GM18858 (cell line): Measurements from ENCODE around the gene AKAP9.
"Not testable (repeated sequence)": the region's sequence is repeated elsewhere in the genome, so short reads cannot be mapped to it uniquely, and the experiment has no call there.

Source experiments
- ATAC-seq: cut with Tn5 transposase; IDR thresholded peaks from one replicate; pipeline ENCODE4 v1.9.1; 2021; ENCODE audit not compliant: unreplicated experiment

Gene AKAP9

DNA sequence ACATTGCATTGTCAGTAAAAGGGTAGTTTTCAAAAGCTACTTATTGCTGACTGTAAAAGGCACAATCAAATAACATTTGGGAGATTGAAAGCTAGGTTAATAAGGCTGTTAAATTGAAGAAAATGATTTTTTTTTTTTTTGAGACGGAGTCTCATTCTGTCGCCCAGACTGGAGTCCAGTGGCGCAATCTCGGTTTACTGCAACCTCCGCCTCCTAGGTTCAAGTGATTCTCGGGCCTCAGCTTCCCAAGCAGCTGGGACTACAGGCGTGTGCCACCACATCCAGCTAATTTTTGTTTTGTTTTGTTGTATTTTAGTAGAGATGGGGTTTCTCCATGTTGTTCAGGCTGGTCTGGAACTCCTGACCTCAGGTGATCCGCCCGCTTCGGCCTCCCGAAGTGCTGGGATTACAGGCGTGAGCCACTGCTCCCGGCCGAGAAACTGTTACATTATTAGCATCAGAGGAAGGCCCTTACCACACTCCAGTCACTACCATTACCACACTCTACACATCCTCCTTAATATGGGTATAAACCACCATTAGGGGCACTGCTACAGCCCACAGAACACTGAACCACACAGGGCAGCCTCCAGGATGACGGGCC, 192.6 kb downstream of the AKAP9 start:
- ATAC-seq = no peak

- ATAC-seq = peak; percentile 13
Measured at GRCh38 chr7:92133737-92134270, 193.1 kb downstream of the AKAP9 start.

DNA sequence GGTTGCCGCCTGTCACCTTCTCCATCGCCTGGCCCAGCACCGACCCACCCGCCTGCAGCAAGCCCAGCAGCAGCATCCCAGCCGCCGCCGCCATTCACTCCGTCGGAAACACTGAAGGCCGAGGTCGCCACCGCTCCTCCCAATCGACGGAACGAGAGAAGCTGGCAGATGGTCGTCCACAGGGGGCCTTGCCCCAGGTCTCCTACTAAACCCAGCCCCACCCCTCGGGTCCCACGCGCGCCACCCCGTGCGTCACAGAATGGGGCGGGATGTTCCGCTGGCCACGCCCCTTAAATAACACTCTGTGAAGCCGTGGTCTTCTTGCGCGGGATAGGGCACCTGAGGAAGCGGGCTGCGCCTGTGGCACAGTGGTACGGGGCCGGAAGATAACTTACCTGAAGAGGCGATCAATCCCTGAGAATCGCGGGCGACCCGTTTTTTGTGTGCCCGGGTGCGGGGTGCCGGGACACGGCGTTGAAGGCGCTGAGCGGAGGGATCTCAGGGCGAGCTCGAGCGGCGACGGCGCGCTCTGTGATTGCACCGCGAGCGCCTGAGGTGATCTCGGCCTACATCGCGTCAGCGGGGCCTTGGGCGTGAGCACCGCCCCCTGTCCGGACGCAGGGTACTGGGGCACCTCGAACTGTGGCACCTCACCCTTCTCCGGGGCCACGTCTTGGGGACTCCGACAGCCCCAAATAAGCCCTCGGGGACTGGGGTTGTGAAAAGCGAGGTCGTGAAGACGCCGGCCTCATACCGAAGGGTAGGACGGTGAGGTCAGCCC, 193.8 kb downstream of the AKAP9 start, which contains the start of gene CYP51A1:
Gene CYP51A1, minus strand, starts transcription at position 207 of the 781 bp plus-strand sequence. Its CDS starts 113 bp downstream, at position 94.
- peak; percentile 85 for ATAC-seq

- ATAC-seq = no peak
Measured at GRCh38 chr7:92135052-92135889, 194.6 kb downstream of the AKAP9 start.

DNA sequence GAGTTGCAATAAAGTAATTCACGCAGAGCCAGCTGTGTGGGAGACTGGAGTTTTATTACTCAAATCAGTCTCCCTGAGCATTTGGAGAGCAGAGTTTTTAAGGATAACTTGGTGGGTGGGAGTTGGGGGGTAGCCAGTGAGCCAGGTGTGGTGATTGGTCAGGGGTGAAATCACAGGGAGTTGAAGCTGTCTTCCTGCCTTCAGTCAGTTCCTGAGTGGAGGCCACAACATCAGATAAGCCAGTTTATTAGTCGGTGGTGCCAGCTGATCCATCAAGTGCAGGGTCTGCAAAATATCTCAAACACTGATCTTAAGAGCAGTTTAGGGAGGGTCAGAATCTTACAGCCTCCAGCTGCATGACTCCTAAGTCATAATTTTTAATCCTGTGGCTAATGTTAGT, 196.9 kb downstream of the AKAP9 start:
- ATAC-seq = no peak

GRCh38 chr7:92141161-92141560, 200.5 kb downstream of the AKAP9 start:
- no peak for ATAC-seq

DNA sequence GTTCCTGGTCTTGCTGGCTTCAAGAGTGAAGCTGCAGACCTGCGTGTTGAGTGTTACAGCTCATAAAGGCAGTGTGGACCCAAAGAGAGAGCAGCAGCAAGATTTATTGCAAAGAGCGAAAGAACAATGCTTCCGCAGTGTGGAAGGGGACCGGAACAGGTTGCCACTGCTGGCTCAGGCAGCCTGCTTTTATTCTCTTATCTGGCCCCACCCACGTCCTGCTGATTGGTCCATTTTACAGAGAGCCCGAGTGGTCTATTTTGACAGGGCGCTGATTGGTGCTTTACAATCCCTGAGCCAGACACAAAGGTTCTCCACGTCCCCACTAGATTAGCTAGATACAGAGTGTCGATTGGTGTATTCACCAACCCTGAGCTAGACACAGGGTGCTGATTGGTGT, 202.1 kb downstream of the AKAP9 start:
- not testable (repeated sequence) for ATAC-seq

DNA sequence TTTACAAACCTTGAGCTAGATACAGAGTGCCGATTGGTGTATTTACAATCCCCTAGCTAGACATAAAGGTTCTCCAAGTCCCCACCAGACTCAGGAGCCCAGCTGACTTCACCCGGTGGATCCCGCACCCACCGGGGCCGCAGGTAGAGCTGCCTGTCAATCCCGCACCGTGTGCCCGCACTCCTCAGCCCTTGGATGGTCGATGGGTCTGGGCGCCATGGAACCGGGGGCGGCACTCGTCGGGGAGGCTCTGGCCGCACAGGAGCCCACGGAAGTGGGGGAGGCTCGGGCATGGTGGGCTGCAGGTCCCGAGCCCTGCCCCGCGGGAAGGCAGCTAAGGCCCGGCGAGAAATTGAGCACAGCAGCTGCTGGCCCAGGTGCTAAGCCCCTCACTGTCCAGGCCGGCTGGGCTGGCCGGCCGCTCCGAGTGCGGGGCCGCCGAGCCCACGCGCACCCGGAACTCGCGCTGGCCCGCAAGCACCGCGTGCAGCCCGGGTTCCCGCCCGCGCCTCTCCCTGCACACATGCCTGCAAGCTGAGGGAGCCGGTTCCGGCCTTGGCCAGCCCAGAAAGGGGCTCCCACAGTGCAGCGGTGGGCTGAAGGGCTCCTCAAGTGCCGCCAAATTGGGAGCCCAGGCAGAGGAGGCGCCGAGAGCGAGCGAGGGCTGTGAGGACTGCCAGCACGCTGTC, 202.7 kb downstream of the AKAP9 start:
- not testable (repeated sequence) for ATAC-seq

- ATAC-seq = no peak
Measured at GRCh38 chr7:92149736-92150239, 209.1 kb downstream of the AKAP9 start.

DNA sequence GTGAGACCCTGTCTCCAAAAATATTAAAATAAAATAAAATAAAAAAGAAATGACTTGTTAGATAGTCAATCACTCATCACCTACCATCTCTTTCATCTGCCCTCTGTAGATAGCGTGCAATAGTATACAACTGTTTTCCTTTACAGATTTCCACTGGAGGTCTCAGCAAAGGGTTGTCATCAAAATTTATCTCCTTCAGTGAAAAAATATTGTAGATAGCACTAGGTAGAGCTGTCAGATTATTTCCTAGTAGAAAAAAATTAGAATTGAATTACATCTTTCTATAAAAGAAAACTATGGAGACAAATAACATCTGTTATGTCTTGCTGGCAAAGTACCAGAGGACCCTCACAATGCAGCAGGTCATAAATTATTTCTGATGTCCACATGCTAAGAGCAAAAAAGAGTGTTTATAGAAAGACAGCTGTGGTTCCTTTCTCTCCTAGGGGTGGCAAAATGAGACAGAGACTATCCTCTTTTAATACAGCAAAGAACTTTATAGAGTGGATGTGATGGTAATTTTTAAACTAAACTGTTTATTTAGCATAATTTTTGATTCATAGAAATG, 209.9 kb downstream of the AKAP9 start:
- ATAC-seq = no peak

DNA sequence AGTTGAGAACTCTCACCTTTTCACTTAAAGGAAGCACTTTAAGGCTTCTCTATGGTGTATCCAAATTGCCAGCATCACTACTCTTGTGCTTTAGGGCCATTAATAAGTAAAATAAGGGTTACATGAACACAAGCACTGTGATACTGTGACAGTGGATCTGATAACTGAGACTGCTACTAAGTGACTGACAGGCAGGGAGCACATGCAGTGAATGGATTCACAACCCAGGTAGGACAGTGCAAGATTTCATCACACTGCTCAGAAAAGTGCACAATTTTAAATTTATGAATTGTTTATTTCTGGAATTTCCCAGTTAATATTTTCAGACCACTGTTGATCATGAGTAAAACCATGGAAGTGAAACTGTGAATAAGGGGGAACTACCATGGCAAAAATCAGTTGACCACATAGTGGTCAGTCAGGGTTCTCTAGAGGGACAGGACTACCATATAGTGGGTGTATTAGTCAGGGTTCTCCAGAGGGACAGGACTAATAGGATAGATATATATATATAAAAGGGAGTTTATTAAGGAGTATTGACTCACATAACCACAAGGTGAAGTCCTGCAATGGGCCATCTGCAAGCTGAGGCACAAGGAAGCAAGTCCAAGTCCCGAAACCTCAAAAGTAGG, 214.6 kb downstream of the AKAP9 start:
- ATAC-seq = no peak

DNA sequence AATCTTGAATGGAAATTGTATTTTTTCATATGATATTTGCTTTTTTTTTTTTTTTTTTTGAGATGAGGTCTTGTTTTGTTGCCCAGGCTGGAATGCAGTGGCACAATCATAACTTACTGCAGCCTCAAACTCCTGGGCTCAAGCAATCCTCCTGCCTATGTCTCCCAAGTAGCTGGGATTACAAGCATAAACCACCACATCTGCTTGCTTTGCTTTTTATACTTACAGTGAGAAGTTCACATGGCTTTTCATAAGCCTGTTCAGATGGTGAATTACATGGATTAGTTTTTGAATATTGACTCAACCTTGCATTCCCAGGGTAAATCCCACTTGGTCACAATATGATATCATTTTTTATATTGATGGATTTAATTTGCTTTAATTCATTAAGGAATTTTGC, 216.3 kb downstream of the AKAP9 start:
- no peak for ATAC-seq

GRCh38 chr7:92158660-92159575, 218.3 kb downstream of the AKAP9 start:
- ATAC-seq = peak; percentile 58
